HG03159 (cell line): ENCODE data around the gene EGFR.

ENCODE experiments used
- ATAC-seq: cut with Tn5 transposase; IDR thresholded peaks from one replicate; pipeline ENCODE4 v1.9.1; 2021; ENCODE audit warnings: mild to moderate bottlenecking, moderate library complexity; ENCODE audit not compliant: unreplicated experiment

EGFR gene

DNA sequence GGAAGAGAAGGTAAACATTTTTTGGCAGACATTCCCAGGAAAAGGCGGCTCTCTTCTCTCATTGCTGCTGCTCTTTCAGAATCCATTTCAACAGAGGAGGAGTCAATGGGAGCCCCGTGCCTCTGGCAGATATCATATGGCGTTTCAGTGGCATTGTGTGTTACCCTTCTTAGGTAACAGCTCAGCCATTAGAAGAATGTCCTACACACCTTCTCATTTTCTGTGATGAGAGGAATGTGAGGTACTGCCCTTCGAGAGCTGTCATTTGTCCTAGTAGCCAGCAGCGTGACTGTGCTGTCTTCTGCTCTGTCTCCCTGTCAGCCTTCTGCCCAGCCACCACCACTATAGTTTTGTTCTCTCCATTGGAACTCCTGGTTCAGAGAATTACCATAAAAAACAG lies 102.4 kb downstream of the EGFR start:
- no peak for ATAC-seq

DNA sequence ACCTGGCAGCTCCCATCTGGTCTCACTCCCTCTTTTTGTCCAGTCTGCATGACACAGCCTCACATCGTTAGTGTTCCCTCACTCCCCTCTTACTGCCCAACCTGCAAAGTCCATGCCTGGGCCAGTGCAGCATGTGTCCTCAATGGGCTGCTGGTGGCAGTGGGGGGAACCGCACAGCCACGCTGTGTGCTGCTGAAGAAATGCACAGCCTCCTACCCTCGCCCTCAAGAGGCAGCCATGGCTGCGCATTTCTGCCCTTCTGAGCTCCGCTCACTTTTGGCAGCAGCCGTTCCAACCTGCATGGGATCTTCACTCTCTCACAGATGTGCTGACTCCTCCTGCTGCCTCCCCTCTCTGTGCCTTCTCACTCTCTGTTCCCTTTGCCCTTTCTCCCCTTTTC lies 103.4 kb downstream of the EGFR start:
- ATAC-seq = no peak

GRCh38 chr7:55124989-55125875 lies 106.4 kb downstream of the EGFR start:
- ATAC-seq = no peak

GRCh38 chr7:55127135-55127551 lies 108.3 kb downstream of the EGFR start:
- no peak for ATAC-seq

- no peak for ATAC-seq
Observed at GRCh38 chr7:55127622-55128081, 108.8 kb downstream of the EGFR start.

DNA sequence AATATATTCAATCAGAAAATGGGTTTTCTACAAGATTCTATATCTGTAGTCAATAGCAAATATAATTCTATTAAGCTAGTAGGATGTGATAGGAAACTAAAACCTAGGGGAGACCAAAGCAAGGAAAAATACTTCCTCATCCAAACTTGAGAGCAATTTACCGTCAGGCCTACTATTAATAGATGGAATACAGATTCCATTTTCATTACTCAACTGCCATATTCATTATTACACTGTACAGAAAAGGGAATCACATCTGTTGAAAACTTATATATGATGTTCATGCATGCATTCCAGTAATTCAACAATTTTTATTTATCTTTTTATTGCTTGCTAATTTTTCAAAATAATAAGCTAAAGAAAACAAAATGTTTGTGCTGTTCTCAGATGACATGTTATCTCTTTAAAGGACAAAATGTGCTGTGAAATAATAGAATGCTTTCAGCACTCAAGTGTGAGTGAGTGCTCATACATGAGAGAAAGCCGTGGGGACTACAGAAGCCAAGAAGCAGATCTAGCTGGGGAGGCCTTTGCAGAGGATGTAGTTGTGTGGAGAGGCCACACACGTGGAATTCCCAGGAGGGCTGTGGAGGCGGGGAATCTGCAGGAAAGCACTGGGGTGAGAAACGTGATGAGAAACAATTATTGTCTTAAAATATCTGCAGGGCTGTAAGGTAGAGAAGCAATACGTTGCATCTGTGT lies 110.0 kb downstream of the EGFR start:
- ATAC-seq = no peak

GRCh38 chr7:55129541-55130394 lies 111.0 kb downstream of the EGFR start:
- no peak for ATAC-seq

DNA sequence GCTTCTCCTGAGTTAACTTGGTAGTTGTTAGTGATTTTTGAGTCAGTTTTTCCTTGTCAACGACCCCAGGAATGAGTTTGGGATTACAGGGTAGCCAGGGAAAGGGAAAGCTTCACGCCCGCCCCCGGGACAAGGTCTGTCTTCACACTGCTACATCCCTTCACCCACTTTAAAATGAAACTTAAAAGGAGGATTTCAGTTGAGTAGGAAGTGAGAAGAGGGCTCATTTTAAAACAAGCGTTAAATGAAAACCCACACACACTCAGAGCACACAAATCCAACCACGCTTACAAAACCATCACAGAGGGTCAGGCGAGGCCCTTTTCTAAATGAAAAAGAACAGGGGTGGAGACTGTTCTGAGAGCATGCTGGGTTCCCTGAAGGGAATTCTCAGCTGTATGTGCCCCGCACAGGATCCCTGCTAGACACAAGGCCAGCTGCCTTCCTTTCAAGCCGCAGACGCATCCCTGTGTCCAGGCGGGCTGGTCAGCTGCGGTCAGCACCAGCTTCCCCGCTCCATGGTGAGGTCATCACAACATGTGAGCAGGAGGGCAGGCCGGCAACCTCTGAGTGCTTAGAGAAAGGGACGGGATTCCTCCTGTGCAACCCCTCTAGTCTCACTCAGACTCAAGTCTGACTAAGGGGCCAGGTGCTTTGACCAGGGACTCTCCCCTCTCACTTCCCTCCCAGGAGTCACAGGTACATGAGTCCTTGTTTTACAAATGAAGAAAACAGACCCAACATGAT lies 111.8 kb downstream of the EGFR start:
- peak; percentile 44 for ATAC-seq

- no peak for ATAC-seq
Observed at GRCh38 chr7:55131142-55131929, 112.5 kb downstream of the EGFR start.

- ATAC-seq = no peak
Observed at GRCh38 chr7:55132550-55132889, 113.7 kb downstream of the EGFR start.

- no peak for ATAC-seq
Observed at GRCh38 chr7:55132890-55133551, 114.2 kb downstream of the EGFR start.

GRCh38 chr7:55133630-55134358 lies 115.0 kb downstream of the EGFR start:
- ATAC-seq = no peak

- ATAC-seq = no peak
Observed at GRCh38 chr7:55134359-55134725, 115.5 kb downstream of the EGFR start.

DNA sequence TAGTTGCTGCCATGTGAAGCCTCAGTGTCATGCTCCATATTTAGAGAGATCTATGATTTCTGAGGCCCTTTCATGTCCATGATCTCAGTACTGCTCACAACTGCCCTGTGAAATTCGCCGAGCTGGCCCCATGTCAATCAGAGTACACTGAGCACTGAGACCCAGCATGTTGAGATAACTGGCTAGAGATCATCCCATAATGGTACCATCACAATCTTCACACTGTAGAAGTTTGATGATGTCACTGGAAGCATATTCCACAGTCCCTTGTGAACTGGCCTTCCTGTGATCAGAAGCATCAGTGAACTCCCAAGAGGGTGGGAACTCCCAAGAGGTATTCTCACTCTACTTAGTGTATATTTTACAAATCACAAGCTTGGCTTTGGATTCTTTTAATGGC lies 116.0 kb downstream of the EGFR start:
- no peak for ATAC-seq

GRCh38 chr7:55135462-55135861 lies 116.6 kb downstream of the EGFR start:
- no peak for ATAC-seq

DNA sequence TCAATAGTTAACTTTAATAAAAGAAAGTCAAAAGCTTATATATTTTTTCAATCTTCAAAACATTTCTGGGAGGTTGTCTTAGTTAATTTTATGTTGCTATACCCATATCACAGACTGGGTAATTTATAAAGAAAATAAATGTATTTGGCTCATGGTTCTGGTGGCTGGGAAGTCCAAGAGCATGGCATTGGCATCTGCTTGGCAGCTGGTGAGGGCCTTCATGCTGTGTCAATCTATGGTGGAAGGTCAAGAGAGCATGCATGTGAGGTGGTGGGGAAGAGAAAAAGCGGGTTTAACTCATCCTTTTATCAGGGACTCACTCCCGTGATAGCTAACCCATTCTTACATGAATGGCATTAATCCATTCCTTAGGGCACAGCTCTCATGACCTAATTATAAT lies 119.8 kb downstream of the EGFR start:
- no peak for ATAC-seq

DNA sequence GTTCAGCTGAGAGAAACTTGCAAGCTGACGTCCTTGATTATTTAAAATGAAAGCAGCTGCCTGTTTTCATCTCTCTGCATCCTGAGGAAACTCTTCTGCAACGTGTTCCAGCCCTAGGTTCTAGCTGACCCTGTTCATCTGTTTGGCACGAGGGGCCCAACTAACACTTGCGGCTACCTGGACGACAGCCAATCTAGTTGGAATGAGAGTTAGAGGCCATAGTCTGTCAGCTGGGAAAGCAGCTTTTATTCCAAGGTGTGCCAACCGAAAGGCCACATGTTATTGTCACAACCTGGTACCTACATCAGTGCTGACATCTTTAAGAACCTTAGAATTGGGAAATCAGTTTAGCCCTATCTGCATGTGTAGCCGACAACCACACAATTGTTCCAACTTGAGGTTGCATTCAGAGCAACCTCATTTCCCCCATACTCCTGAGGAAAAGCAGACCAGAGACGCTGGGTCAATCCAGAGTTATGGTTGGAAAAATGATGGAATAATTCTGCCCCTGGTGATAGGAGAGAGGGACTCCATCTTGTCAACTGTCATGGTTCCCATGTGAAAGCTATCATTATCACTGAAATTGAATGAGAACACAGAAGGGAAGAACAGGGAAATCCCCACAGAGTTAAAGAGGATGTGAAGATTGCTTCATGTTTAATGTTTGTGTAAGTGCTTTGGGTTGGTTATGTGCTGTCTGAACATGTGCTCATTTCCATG lies 121.6 kb downstream of the EGFR start:
- peak; percentile 95 for ATAC-seq

DNA sequence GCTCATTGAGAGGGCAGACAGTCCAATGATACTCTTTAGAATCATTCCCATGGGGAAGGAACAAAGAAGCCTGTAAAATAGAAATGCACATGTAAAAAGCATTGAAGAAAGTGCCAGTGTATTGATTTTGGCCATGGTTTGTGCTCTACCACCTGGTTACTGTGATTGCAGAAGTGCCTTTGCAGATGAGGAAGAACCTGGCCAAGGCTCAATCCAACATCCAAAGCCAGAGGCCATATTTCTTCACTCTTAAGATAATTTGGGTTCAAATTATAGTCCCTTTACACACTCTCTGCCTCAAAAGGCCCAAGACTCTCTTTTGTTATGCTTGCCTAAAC lies 122.1 kb downstream of the EGFR start:
- peak; percentile 25 for ATAC-seq
